NCI-H2227 (cell line): ENCODE measurements around the gene TGFB2.

Experiments
- DNase-seq: peaks from one replicate; lab custom pipeline; 2025; ENCODE audit not compliant: unreplicated experiment; lab: John Stamatoyannopoulos, UW

Gene TGFB2

GRCh38 chr1:218361298-218362065 lies 16.3 kb downstream of the TGFB2 start:
- DNase-seq, result peak; percentile 34

GRCh38 chr1:218362418-218363076 lies 17.4 kb downstream of the TGFB2 start:
- no peak for DNase-seq

- no peak for DNase-seq
These were observed 18.0 kb downstream of the TGFB2 start for GRCh38 chr1:218363141-218363540.

GRCh38 chr1:218364028-218364710 lies 19.0 kb downstream of the TGFB2 start:
- DNase-seq, result no peak

- DNase-seq, result no peak
These were observed 20.3 kb downstream of the TGFB2 start for GRCh38 chr1:218365226-218365999.

GRCh38 chr1:218366322-218367052 lies 21.4 kb downstream of the TGFB2 start:
- DNase-seq, result no peak

GRCh38 chr1:218367118-218367517 lies 22.0 kb downstream of the TGFB2 start:
- DNase-seq, result no peak

GRCh38 chr1:218368686-218369085 lies 23.6 kb downstream of the TGFB2 start:
- DNase-seq, result no peak

GRCh38 chr1:218369688-218370511 lies 24.8 kb downstream of the TGFB2 start:
- DNase-seq, result no peak

- peak; percentile 25 for DNase-seq
These were observed 27.0 kb downstream of the TGFB2 start for GRCh38 chr1:218371927-218372672.

- no peak for DNase-seq
These were observed 29.5 kb downstream of the TGFB2 start for GRCh38 chr1:218374401-218375353.

GRCh38 chr1:218376722-218377121 lies 31.6 kb downstream of the TGFB2 start:
- no peak for DNase-seq

- DNase-seq, result no peak
These were observed 32.1 kb downstream of the TGFB2 start for GRCh38 chr1:218377143-218377660.

GRCh38 chr1:218380125-218380977 lies 35.2 kb downstream of the TGFB2 start:
- DNase-seq, result no peak

- DNase-seq, result no peak
These were observed 37.1 kb downstream of the TGFB2 start for GRCh38 chr1:218382261-218382660.

- no peak for DNase-seq
These were observed 37.9 kb downstream of the TGFB2 start for GRCh38 chr1:218383051-218383450.

GRCh38 chr1:218383681-218384080 lies 38.5 kb downstream of the TGFB2 start:
- no peak for DNase-seq
